Osteoblast (primary cell): Measurements from ENCODE around the gene GRIA3. TPM values are rescaled to one million over a fixed set of nuclear protein-coding genes. Genes with fewer than 3 reads are reported as not detected.

Experiments
- DNase-seq: peaks from one replicate; pipeline ENCODE4 v3.0.0; 2011; ENCODE audit warnings: low spot score, mixed read lengths; ENCODE audit not compliant: insufficient read length; ENCODE audit errors: missing footprints
- H2AFZ ChIP-seq: 2 replicates; pipeline ENCODE4 v1.6.0; 2011; ENCODE audit warnings: mild to moderate bottlenecking, low read length
- H3K27ac ChIP-seq: 2 replicates; pipeline ENCODE4 v1.5.1; 2011; ENCODE audit warnings: mild to moderate bottlenecking, low read depth, low read length, moderate library complexity
- H3K27me3 ChIP-seq: 2 replicates; pipeline ENCODE4 v1.6.0; 2012; ENCODE audit warnings: mild to moderate bottlenecking, control low read depth, inconsistent platforms, low read length, moderate library complexity; ENCODE audit not compliant: insufficient read depth
- H3K36me3 ChIP-seq: 2 replicates; pipeline ENCODE4 v1.5.1; 2011; ENCODE audit warnings: mild to moderate bottlenecking, low read length, control low read depth, moderate library complexity; ENCODE audit not compliant: insufficient read depth
- H3K4me1 ChIP-seq: 2 replicates; pipeline ENCODE4 v1.5.1; 2011; ENCODE audit warnings: mild to moderate bottlenecking, low read length, control low read depth, moderate library complexity; ENCODE audit not compliant: insufficient read depth
- H3K4me2 ChIP-seq: 2 replicates; pipeline ENCODE4 v1.6.0; 2011; ENCODE audit warnings: mild to moderate bottlenecking, low read length; ENCODE audit not compliant: insufficient read depth
- H3K4me3 ChIP-seq: fragments of 200-600 bp; sonication (generic); 3 replicates; pipeline ENCODE4 v1.5.1; 2012; ENCODE audit warnings: mild to moderate bottlenecking, low read length, inconsistent platforms; ENCODE audit not compliant: insufficient read depth
- H3K79me2 ChIP-seq: 2 replicates; pipeline ENCODE4 v1.6.0; 2012; ENCODE audit warnings: mild to moderate bottlenecking, low read length, control low read depth, inconsistent platforms; ENCODE audit not compliant: insufficient read depth
- H3K9me3 ChIP-seq: 2 replicates; pipeline ENCODE4 v1.5.1; 2011; ENCODE audit warnings: low read depth, low read length, control low read depth
- H4K20me1 ChIP-seq: 2 replicates; pipeline ENCODE4 v1.6.0; 2012; ENCODE audit warnings: mild to moderate bottlenecking, low read length, control low read depth; ENCODE audit not compliant: insufficient read depth
- CTCF ChIP-seq: IDR thresholded peaks from 2 replicates; pipeline ENCODE4 v1.5.1; 2011; ENCODE audit warnings: mild to moderate bottlenecking, low read depth, low read length, moderate library complexity; ENCODE audit errors: extremely low read depth
- total RNA-seq: library from RNA; depleted of rRNA; stranded (reverse); fragments of >200 nt; gene quantifications from 2 replicates; pipeline ENCODE4 v1.2.3, GENCODE V29; 2012

GRIA3 gene
- total RNA-seq, 1 donor, result 3.3 TPM

GRCh38 chrX:123140904-123141303 is 43.2 kb upstream of the GRIA3 start:
- no peak overlapping the region for H3K4me2 ChIP-seq
- no peak overlapping the region for H3K27ac ChIP-seq
- H3K79me2 ChIP-seq, result no peaks in the 10 kb centered on the region
- no peak overlapping the region for H3K4me3 ChIP-seq
- H3K9me3 ChIP-seq, result no peaks in the 10 kb centered on the region
- no peaks in the 10 kb centered on the region for H3K36me3 ChIP-seq
- no peaks in the 10 kb centered on the region for H3K4me1 ChIP-seq
- TF ChIP-seq CTCF, result no peak
- no peaks in the 10 kb centered on the region for H3K27me3 ChIP-seq
- no peak for DNase-seq
- no peak overlapping the region for H2AFZ ChIP-seq
- H4K20me1 ChIP-seq, result no peaks in the 10 kb centered on the region

GRCh38 chrX:123153846-123154335 is 30.2 kb upstream of the GRIA3 start:
- peak; percentile 21 for DNase-seq

GRCh38 chrX:123155327-123155726 is 28.8 kb upstream of the GRIA3 start:
- Histone ChIP-seq H3K4me2 (no peak overlapping the region), H3K4me3 (no peak overlapping the region), H3K79me2 (no peaks in the 10 kb centered on the region), H3K27ac (no peak overlapping the region), H3K27me3 (no peaks in the 10 kb centered on the region), H4K20me1 (no peaks in the 10 kb centered on the region), H3K36me3 (no peaks in the 10 kb centered on the region), H3K4me1 (no peaks in the 10 kb centered on the region), H2AFZ (no peak overlapping the region), H3K9me3 (no peaks in the 10 kb centered on the region)
- no peak for DNase-seq
- TF ChIP-seq CTCF, result no peak

More at GRCh38 chrX:123153846-123154335, 30.2 kb upstream of the GRIA3 start:
- H4K20me1 ChIP-seq, result no peaks in the 10 kb centered on the region
- no peak overlapping the region for H3K27ac ChIP-seq
- no peak overlapping the region for H3K4me2 ChIP-seq
- H2AFZ ChIP-seq, result no peak overlapping the region
- no peak overlapping the region for H3K4me3 ChIP-seq
- H3K79me2 ChIP-seq, result no peaks in the 10 kb centered on the region
- no peaks in the 10 kb centered on the region for H3K27me3 ChIP-seq
- TF ChIP-seq CTCF, result no peak
- no peaks in the 10 kb centered on the region for H3K36me3 ChIP-seq
- no peaks in the 10 kb centered on the region for H3K4me1 ChIP-seq
- no peaks in the 10 kb centered on the region for H3K9me3 ChIP-seq

- no peak for DNase-seq
- no peaks in the 10 kb centered on the region for H3K27me3 ChIP-seq
- no peaks in the 10 kb centered on the region for H3K79me2 ChIP-seq
- no peaks in the 10 kb centered on the region for H3K36me3 ChIP-seq
- H4K20me1 ChIP-seq, result no peaks in the 10 kb centered on the region
- no peak overlapping the region for H2AFZ ChIP-seq
- no peaks in the 10 kb centered on the region for H3K4me1 ChIP-seq
- H3K4me3 ChIP-seq, result no peak overlapping the region
- TF ChIP-seq CTCF, result no peak
- H3K9me3 ChIP-seq, result no peaks in the 10 kb centered on the region
- no peak overlapping the region for H3K4me2 ChIP-seq
- H3K27ac ChIP-seq, result no peak overlapping the region
These were observed 26.5 kb upstream of the GRIA3 start for GRCh38 chrX:123157586-123157985.
